SK-N-SH treated with all-trans-retinoic acid at 6 μM for 48 hours (cell line): Measurements from ENCODE around the gene TGFB2.

ENCODE experiments used
- BACH2 ChIP-seq: fragments of 250-450 bp; sonication (Bioruptor Pico); IDR thresholded peaks from 2 replicates; pipeline ENCODE4 v1.9.0; 2021; ENCODE audit warnings: mild to moderate bottlenecking, borderline replicate concordance
- CREB5 ChIP-seq: fragments of 250-450 bp; sonication (Bioruptor Pico); IDR thresholded peaks from 2 replicates; pipeline ENCODE4 v1.5.1; 2020; ENCODE audit warnings: low read depth, mild to moderate bottlenecking, moderate library complexity
- CSDC2 ChIP-seq: fragments of 250-450 bp; sonication (Bioruptor Pico); IDR thresholded peaks from 2 replicates; pipeline ENCODE4 v1.5.0; 2020; ENCODE audit warnings: mild to moderate bottlenecking, moderate library complexity
- ESRRG ChIP-seq: fragments of 250-450 bp; sonication (Bioruptor Pico); IDR thresholded peaks from 2 replicates; pipeline ENCODE4 v1.6.1; 2021; ENCODE audit warnings: mild to moderate bottlenecking
- ISL1 ChIP-seq: fragments of 250-450 bp; sonication (Bioruptor Pico); IDR thresholded peaks from 2 replicates; pipeline ENCODE4 v2.1.2; 2022; ENCODE audit warnings: mild to moderate bottlenecking, moderate library complexity
- OSR1 ChIP-seq: fragments of 250-450 bp; sonication (Bioruptor Pico); IDR thresholded peaks from 2 replicates; pipeline ENCODE4 v1.8.0; 2022; ENCODE audit warnings: moderate library complexity, mild to moderate bottlenecking, inconsistent platforms
- PPARA ChIP-seq: fragments of 250-450 bp; sonication (Bioruptor Pico); IDR thresholded peaks from 2 replicates; pipeline ENCODE4 v1.5.0; 2020; ENCODE audit warnings: mild to moderate bottlenecking, borderline replicate concordance
- ZFP3 ChIP-seq: fragments of 250-450 bp; sonication (Bioruptor Pico); IDR thresholded peaks from 2 replicates; pipeline ENCODE4 v1.5.0; 2020; ENCODE audit warnings: mild to moderate bottlenecking, moderate library complexity
- ZNF70 ChIP-seq: fragments of 450-650 bp; formaldehyde crosslinking; IDR thresholded peaks from 2 replicates; pipeline ENCODE4 v1.5.0; 2020; ENCODE audit warnings: mild to moderate bottlenecking, moderate library complexity
- ZNF8 ChIP-seq: fragments of 450-650 bp; formaldehyde crosslinking; IDR thresholded peaks from 2 replicates; pipeline ENCODE4 v1.5.0; 2020; ENCODE audit warnings: mild to moderate bottlenecking, moderate library complexity
- TF ChIP-seq, protein P1 (sequence below): fragments of 250-450 bp; sonication (Bioruptor Pico); IDR thresholded peaks from 2 replicates; pipeline ENCODE4 v1.5.1; 2021; ENCODE audit warnings: mild to moderate bottlenecking, moderate library complexity
- TF ChIP-seq, protein P2 (sequence below): fragments of 250-450 bp; sonication (Bioruptor Pico); IDR thresholded peaks from 2 replicates; pipeline ENCODE4 v1.8.0; 2020; ENCODE audit warnings: mild to moderate bottlenecking, moderate library complexity, borderline replicate concordance

GRCh38 chr1:218430822-218431221 lies 85.7 kb downstream of the TGFB2 start:
- TF ChIP-seq BACH2 (CRISPR knock-in tag) = no peak
- TF ChIP-seq, protein P1, sequence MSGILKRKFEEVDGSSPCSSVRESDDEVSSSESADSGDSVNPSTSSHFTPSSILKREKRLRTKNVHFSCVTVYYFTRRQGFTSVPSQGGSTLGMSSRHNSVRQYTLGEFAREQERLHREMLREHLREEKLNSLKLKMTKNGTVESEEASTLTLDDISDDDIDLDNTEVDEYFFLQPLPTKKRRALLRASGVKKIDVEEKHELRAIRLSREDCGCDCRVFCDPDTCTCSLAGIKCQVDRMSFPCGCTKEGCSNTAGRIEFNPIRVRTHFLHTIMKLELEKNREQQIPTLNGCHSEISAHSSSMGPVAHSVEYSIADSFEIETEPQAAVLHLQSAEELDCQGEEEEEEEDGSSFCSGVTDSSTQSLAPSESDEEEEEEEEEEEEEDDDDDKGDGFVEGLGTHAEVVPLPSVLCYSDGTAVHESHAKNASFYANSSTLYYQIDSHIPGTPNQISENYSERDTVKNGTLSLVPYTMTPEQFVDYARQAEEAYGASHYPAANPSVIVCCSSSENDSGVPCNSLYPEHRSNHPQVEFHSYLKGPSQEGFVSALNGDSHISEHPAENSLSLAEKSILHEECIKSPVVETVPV (CRISPR knock-in tag) = no peak
- TF ChIP-seq ZFP3 (CRISPR knock-in tag) = no peak
- TF ChIP-seq PPARA (CRISPR knock-in tag) = no peak
- no peak for TF ChIP-seq ZNF8
- TF ChIP-seq ESRRG = no peak
- no peak for TF ChIP-seq CSDC2
- no peak for TF ChIP-seq CREB5
- no peak for TF ChIP-seq ISL1
- TF ChIP-seq, protein P2, sequence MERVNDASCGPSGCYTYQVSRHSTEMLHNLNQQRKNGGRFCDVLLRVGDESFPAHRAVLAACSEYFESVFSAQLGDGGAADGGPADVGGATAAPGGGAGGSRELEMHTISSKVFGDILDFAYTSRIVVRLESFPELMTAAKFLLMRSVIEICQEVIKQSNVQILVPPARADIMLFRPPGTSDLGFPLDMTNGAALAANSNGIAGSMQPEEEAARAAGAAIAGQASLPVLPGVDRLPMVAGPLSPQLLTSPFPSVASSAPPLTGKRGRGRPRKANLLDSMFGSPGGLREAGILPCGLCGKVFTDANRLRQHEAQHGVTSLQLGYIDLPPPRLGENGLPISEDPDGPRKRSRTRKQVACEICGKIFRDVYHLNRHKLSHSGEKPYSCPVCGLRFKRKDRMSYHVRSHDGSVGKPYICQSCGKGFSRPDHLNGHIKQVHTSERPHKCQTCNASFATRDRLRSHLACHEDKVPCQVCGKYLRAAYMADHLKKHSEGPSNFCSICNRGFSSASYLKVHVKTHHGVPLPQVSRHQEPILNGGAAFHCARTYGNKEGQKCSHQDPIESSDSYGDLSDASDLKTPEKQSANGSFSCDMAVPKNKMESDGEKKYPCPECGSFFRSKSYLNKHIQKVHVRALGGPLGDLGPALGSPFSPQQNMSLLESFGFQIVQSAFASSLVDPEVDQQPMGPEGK = no peak
- no peak for TF ChIP-seq ZNF70 (CRISPR knock-in tag)
- no peak for TF ChIP-seq OSR1 (CRISPR knock-in tag)
